ENCODE results near the gene MPPED2.

GRCh38 chr11:30568931-30569330 is 17.2 kb downstream of the MPPED2 start:
- TF ChIP-seq POLR2A (IDR thresholded peaks at IDR 0.05) (no peak), EP300 (IDR thresholded peaks at IDR 0.05) (no peak), CTCF (IDR thresholded peaks at IDR 0.05) (no peak), POLR2AphosphoS5 (IDR thresholded peaks at IDR 0.05) (no peak)
